ENCODE results near the gene USP44. TPM values are rescaled to one million over a fixed set of nuclear protein-coding genes. Genes with fewer than 3 reads are reported as not detected.

Gene USP44
- total and polyA plus RNA-seq, 7 experiments from 2014 or later = 3.3 to 15.1 (median 11.0) TPM

DNA sequence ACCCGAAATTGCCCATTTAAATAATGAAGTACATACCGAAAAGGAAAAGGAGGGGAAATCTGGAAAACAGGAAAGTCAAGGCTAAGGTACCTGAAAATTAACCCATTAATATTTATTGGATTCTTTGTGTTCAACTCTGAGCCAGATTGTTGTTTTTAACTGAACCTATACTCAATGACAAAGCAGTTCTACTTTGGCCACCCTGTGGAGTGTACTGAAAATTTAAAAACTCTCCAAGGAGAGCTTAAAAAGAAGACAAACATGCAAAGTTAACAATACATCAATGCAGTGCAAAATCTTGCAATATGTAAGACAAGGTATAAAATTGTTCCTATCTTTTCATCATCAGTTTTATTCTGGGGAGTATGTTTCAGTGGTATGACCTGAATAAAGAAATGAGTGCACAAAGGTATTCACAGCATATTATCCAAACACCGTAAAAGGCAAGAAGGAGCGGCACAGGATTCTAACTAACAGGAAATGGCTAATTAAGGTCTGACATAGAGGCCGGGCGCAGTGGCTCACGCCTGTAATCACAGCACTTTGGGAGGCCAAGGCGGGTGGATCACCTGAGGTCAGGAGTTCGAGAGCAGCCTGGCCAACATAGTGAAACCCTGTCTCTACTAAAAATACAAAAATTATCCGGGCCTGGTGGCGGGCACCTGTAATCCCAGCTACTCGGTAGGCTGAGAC is 1.7 kb downstream of the USP44 start:
- Mint-ChIP-seq H3K27ac (peak overlapping the region; percentile 69 to 98 (median 93)), H3K27me3 (peaks cover 0 to 22% (median 7%) of the 10 kb centered on the region in 5 donors), H3K4me3 (peak overlapping the region; percentile 89 to 96 (median 94)), H3K9me3 (peaks cover 0 to 6% (median 2%) of the 10 kb centered on the region in 11 donors), H3K36me3 (peaks cover 0 to 5% (median 0%) of the 10 kb centered on the region in 5 donors), H3K4me1 (peaks cover 36 to 81% (median 69%) of the 10 kb centered on the region in 7 donors)
- CTCF ChIA-PET = no interaction called here
- POLR2A ChIA-PET = interaction anchor here (1.4 kb wide), 1 partner anchor 76 kb away, joined by 5 read pairs; the partner anchor contains the start of gene METAP2
- intact Hi-C loops (cut with micrococcal nuclease) = loop anchor here (2.0 to 10.0 kb wide), 10 partner anchors 75 to 1977 kb away; partner anchors contain the start of genes NEDD1 (in 2 of the 2), CEP83 (in 1 of the 2), CRADD (in 1 of the 2) and FGD6 (in 1 of the 2)
- Histone ChIP-seq H3K27me3 (ENCODE audit: control insufficient read depth in 2 of 2, insufficient read depth in 2 of 2, low read length in 2 of 2) (no peaks in the 10 kb centered on the region), H3K4me3 (ENCODE audit: low read length) (peak overlapping the region; percentile 75), H3K27ac (ENCODE audit: low read depth, low read length) (peak overlapping the region; percentile 96), H3K4me1 (ENCODE audit: control insufficient read depth in 2 of 2, insufficient read depth in 2 of 2, low read length in 2 of 2) (peaks cover 6 to 30% of the 10 kb centered on the region in 2 donors), H3K36me3 (ENCODE audit: control insufficient read depth in 2 of 3, insufficient read depth in 3 of 3, low read length in 3 of 3) (peaks cover 0 to 8% (median 0%) of the 10 kb centered on the region in 3 experiments), H3K9me3 (ENCODE audit: control insufficient read depth in 2 of 3, low read length in 3 of 3) (no peaks in the 10 kb centered on the region)
- no peak for ATAC-seq
- DNase-seq = peak in 1 of 9 donors; percentile 25

DNA sequence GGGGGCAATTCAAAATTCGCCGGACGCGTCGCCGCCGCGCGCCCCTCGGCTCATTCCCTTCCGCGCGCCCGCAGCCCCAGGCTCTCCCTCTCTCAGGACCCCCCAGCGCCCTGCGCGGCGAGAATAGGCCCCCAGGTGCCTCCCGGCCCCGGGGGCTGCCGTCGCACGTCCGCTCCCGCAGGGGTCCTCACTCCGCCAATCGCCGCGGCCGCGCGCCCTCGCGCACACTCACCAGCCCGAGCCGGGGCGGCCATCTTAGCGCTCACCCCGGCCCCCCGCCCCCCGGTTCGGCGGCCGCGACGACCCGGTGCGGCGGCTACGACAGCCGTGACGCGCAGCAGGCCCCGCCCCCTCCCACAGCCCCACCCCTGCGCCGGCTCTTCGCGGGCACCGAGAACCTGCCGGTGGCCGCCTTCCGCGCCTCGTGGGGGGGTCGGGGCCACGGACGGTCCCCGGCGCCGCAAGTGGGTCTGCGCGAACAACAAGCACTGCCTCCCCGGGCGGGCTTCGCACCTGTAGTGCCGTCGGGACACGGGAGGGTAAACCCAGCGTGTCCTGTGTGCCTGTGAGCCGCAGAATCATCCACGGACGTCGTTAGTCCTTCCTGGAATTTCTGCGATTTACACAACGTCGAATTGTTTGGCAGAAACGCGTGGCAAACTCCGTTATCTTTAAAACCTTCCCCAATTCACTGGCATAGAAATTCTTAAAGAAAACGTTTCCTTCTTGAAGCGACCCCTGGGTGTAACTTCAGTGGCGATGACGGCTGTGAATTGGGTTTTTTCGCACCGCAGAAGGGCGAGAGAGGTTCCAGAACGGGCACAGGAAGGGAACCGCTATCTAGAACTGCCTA is 2.5 kb downstream of the USP44 start:
- Mint-ChIP-seq H3K4me1 (peaks cover 36 to 73% (median 61%) of the 10 kb centered on the region in 7 donors), H3K9me3 (peaks cover 0 to 6% (median 2%) of the 10 kb centered on the region in 11 donors), H3K36me3 (peaks cover 0 to 5% (median 0%) of the 10 kb centered on the region in 5 donors), H3K27ac (peak overlapping the region; percentile 70 to 98 (median 94)), H3K4me3 (peak overlapping the region; percentile 89 to 96 (median 94)), H3K27me3 (peaks cover 0 to 22% (median 7%) of the 10 kb centered on the region in 5 donors)
- peaks cover 0 to 8% (median 0%) of the 10 kb centered on the region in 3 experiments for H3K36me3 ChIP-seq (ENCODE audit: control insufficient read depth in 2 of 3, insufficient read depth in 3 of 3, low read length in 3 of 3)
- no peaks in the 10 kb centered on the region for H3K9me3 ChIP-seq (ENCODE audit: control insufficient read depth in 2 of 3, low read length in 3 of 3)
- ATAC-seq (peak; percentile 94), DNase-seq (peak; percentile 66 to 81 (median 77))
- peak overlapping the region; percentile 96 for H3K27ac ChIP-seq (ENCODE audit: low read depth, low read length)
- intact Hi-C loops (cut with micrococcal nuclease) = loop anchor here (1.0 to 10.0 kb wide), 14 partner anchors 74 to 1874 kb away; partner anchors contain the start of genes FGD6 (in 2 of the 2), METAP2 (in 2 of the 2), NR2C1 (in 2 of the 2) and VEZT (in 2 of the 2)
- CTCF ChIA-PET = no interaction called here
- H3K27me3 ChIP-seq (ENCODE audit: control insufficient read depth in 2 of 2, insufficient read depth in 2 of 2, low read length in 2 of 2) = no peaks in the 10 kb centered on the region
- H3K4me3 ChIP-seq (ENCODE audit: low read length) = peak overlapping the region; percentile 75
- peaks cover 6 to 23% of the 10 kb centered on the region in 2 donors for H3K4me1 ChIP-seq (ENCODE audit: control insufficient read depth in 2 of 2, insufficient read depth in 2 of 2, low read length in 2 of 2)
- POLR2A ChIA-PET = interaction anchor here (1.6 to 1.7 kb wide), 2 partner anchors 73 to 75 kb away, joined by 4 to 14 read pairs; partner anchors contain the start of gene METAP2

DNA sequence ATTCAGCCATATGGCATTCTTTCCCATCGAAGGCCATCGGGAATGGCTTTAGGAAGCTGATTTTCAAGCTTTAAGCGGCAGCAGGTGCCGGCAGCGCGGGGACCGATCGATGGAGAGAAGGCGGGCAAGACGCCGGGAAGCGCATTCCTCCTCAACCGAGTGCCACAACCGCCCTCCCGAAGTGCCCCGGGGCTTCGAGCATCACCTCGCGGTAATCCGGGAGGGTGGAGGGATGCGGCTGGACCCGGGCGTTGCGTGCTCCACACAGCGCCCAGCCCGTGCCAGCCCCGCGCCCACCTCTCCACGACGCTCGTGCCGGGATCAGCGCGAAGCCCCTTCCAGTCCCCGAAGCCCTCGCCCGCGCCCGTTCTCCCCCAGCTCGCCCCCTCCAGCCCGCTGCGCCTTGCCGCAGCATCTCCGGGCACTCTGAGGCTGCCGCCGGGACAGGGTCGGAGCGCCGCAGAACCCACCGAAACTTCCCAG is 3.2 kb downstream of the USP44 start:
- ChIA-PET CTCF (interaction anchor here (1.3 to 1.6 kb wide), 2 partner anchors 14 to 75 kb away, joined by 3 read pairs; no protein-coding TSS in a partner anchor), POLR2A (interaction anchor here (0.6 to 1.7 kb wide), 4 partner anchors 23 to 273 kb away, joined by 3 to 14 read pairs (median 4); partner anchors contain the start of gene METAP2)
- H3K9me3 ChIP-seq (ENCODE audit: control insufficient read depth in 2 of 3, low read length in 3 of 3) = no peaks in the 10 kb centered on the region
- peaks cover 0 to 8% (median 0%) of the 10 kb centered on the region in 3 experiments for H3K36me3 ChIP-seq (ENCODE audit: control insufficient read depth in 2 of 3, insufficient read depth in 3 of 3, low read length in 3 of 3)
- intact Hi-C loops (cut with micrococcal nuclease) = loop anchor here (1.0 to 10.0 kb wide), 14 partner anchors 73 to 1873 kb away; partner anchors contain the start of genes FGD6 (in 2 of the 2), METAP2 (in 2 of the 2), NR2C1 (in 2 of the 2) and VEZT (in 2 of the 2)
- peak in 8 of 9 donors; percentile 14 to 51 (median 42) for DNase-seq
- H3K4me1 ChIP-seq (ENCODE audit: control insufficient read depth in 2 of 2, insufficient read depth in 2 of 2, low read length in 2 of 2) = peaks cover 6 to 20% of the 10 kb centered on the region in 2 donors
- Mint-ChIP-seq H3K4me1 (peaks cover 33 to 67% (median 54%) of the 10 kb centered on the region in 7 donors), H3K36me3 (peaks cover 0 to 5% (median 0%) of the 10 kb centered on the region in 5 donors), H3K9me3 (peaks cover 0 to 6% (median 2%) of the 10 kb centered on the region in 11 donors), H3K27ac (peak overlapping the region; percentile 79 to 98 (median 95)), H3K4me3 (peak overlapping the region; percentile 89 to 96 (median 94)), H3K27me3 (peaks cover 0 to 22% (median 7%) of the 10 kb centered on the region in 5 donors)
- peak; percentile 36 for ATAC-seq
- H3K27me3 ChIP-seq (ENCODE audit: control insufficient read depth in 2 of 2, insufficient read depth in 2 of 2, low read length in 2 of 2) = no peaks in the 10 kb centered on the region
- peak overlapping the region; percentile 96 for H3K27ac ChIP-seq (ENCODE audit: low read depth, low read length)
- H3K4me3 ChIP-seq (ENCODE audit: low read length) = peak overlapping the region; percentile 75

DNA sequence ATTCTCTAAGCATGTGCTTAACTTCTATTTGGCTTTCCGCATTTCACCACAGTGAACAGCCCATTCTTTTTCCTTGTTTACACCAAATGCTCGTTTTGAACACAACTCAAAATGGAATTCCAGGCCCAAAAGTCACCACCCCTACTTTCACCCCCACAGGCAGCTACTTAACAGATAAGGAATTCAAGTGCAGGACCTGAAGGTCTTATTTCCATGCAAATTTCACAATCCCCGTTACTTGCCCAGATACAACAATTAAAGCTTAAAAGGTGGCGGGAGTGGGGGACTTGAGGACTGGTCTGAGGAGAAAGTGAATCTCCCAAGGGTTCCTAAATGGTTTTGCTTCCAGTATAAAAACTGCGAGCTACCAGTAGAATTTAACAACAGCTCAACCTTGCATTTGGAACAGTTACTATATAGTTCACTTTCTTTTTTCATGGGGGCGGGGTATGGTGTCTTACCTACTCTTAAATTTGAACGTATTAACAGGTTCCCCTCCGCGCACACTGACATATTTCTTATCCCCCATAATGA is 3.7 kb downstream of the USP44 start:
- peak overlapping the region; percentile 96 for H3K27ac ChIP-seq (ENCODE audit: low read depth, low read length)
- intact Hi-C loops (cut with micrococcal nuclease) = loop anchor here (1.0 to 10.0 kb wide), 16 partner anchors 13 to 1873 kb away; partner anchors contain the start of genes FGD6 (in 2 of the 2), METAP2 (in 2 of the 2), NR2C1 (in 2 of the 2) and VEZT (in 2 of the 2)
- CTCF ChIA-PET = interaction anchor here (1.3 to 1.6 kb wide), 2 partner anchors 13 to 74 kb away, joined by 3 read pairs; no protein-coding TSS in a partner anchor

DNA sequence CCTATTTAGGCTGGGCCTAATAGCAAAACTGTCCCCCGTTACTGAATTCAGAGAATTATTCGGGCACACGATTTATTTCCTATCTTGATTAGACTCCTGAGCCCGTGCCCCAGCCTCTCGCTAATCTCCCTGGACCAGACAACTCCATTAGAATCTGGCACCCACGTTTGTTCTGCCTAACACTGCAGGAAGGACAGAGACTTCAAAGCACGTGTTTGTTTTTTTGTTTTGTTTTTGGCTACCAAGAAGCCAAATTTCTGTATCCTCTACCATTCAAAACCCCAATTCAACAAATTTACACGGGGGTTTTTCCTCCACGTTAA is 4.8 kb downstream of the USP44 start:
- H3K4me1 ChIP-seq (ENCODE audit: control insufficient read depth in 2 of 2, insufficient read depth in 2 of 2, low read length in 2 of 2) = peaks cover 6 to 14% of the 10 kb centered on the region in 2 donors
- DNase-seq (no peak), ATAC-seq (no peak)
- peak overlapping the region in 4 of 10 donors; percentile 9 to 95 (median 64) for H3K4me3 Mint-ChIP-seq
- POLR2A ChIA-PET = no interaction called here
- no peak overlapping the region for H3K4me3 ChIP-seq (ENCODE audit: low read length)
- H3K27ac Mint-ChIP-seq = peak overlapping the region in 6 of 9 donors; percentile 7 to 98 (median 72)
- H3K9me3 ChIP-seq (ENCODE audit: control insufficient read depth in 2 of 3, low read length in 3 of 3) = no peaks in the 10 kb centered on the region
- no peaks in the 10 kb centered on the region for H3K27me3 ChIP-seq (ENCODE audit: control insufficient read depth in 2 of 2, insufficient read depth in 2 of 2, low read length in 2 of 2)
- peaks cover 0 to 5% (median 0%) of the 10 kb centered on the region in 5 donors for H3K36me3 Mint-ChIP-seq
- H3K9me3 Mint-ChIP-seq = peaks cover 0 to 6% (median 2%) of the 10 kb centered on the region in 11 donors
- peaks cover 0 to 8% (median 0%) of the 10 kb centered on the region in 3 experiments for H3K36me3 ChIP-seq (ENCODE audit: control insufficient read depth in 2 of 3, insufficient read depth in 3 of 3, low read length in 3 of 3)
- peaks cover 21 to 52% (median 44%) of the 10 kb centered on the region in 7 donors for H3K4me1 Mint-ChIP-seq
- H3K27me3 Mint-ChIP-seq = peaks cover 0 to 22% (median 7%) of the 10 kb centered on the region in 5 donors
- CTCF ChIA-PET = interaction anchor here (1.6 kb wide), 1 partner anchor 73 kb away, joined by 3 read pairs; no protein-coding TSS in a partner anchor
- H3K27ac ChIP-seq (ENCODE audit: low read depth, low read length) = no peak overlapping the region
- intact Hi-C loops (cut with micrococcal nuclease) = loop anchor here (2.0 to 10.0 kb wide), 6 partner anchors 396 to 1872 kb away; partner anchors contain the start of genes AMDHD1 (in 1 of the 2), CCDC38 (in 1 of the 2), CRADD (in 1 of the 2) and NDUFA12 (in 1 of the 2)

More for the DNA sequence above, 3.7 kb downstream of the USP44 start:
- DNase-seq (peak in 4 of 9 donors; percentile 35 to 51 (median 44)), ATAC-seq (no peak)
- Mint-ChIP-seq H3K4me1 (peaks cover 31 to 63% (median 52%) of the 10 kb centered on the region in 7 donors), H3K4me3 (peak overlapping the region; percentile 89 to 96 (median 94)), H3K9me3 (peaks cover 0 to 6% (median 2%) of the 10 kb centered on the region in 11 donors), H3K27me3 (peaks cover 0 to 22% (median 7%) of the 10 kb centered on the region in 5 donors), H3K27ac (peak overlapping the region; percentile 79 to 98 (median 95)), H3K36me3 (peaks cover 0 to 5% (median 0%) of the 10 kb centered on the region in 5 donors)
- Histone ChIP-seq H3K36me3 (ENCODE audit: control insufficient read depth in 2 of 3, insufficient read depth in 3 of 3, low read length in 3 of 3) (peaks cover 0 to 8% (median 0%) of the 10 kb centered on the region in 3 experiments), H3K4me3 (ENCODE audit: low read length) (peak overlapping the region; percentile 75), H3K27me3 (ENCODE audit: control insufficient read depth in 2 of 2, insufficient read depth in 2 of 2, low read length in 2 of 2) (no peaks in the 10 kb centered on the region), H3K9me3 (ENCODE audit: control insufficient read depth in 2 of 3, low read length in 3 of 3) (no peaks in the 10 kb centered on the region), H3K4me1 (ENCODE audit: control insufficient read depth in 2 of 2, insufficient read depth in 2 of 2, low read length in 2 of 2) (peaks cover 6 to 17% of the 10 kb centered on the region in 2 donors)
- POLR2A ChIA-PET = interaction anchor here (0.5 to 1.7 kb wide), 5 partner anchors 24 to 461 kb away, joined by 3 to 14 read pairs (median 4); partner anchors contain the start of gene METAP2

Data from naive thymus-derived CD4-positive, alpha-beta T cell (primary cell).